Adrenal gland (tissue), 12 donors: Measurements from ENCODE around the gene ZNF608. TPM values are rescaled to one million over a fixed set of nuclear protein-coding genes. Genes with fewer than 3 reads are reported as not detected.

Experiments
- DNase-seq, 7 donors: peaks; one replicate each; pipeline ENCODE4 v3.0.0-alpha.2; 2019 to 2020
- H3K27ac ChIP-seq, 5 donors: fragments of 200-600 bp; sonication (generic) in 4 of 5; 1 replicate in 3 of 5; 2 replicates in 2 of 5; pipeline versions ENCODE4 v1.5.1 to v1.8.0; 2016 to 2020; ENCODE audit warnings: mild to moderate bottlenecking in 1 of 5
- H3K27me3 ChIP-seq: fragments of 200-600 bp; 2 replicates; pipeline ENCODE4 v1.8.0; 2021
- H3K36me3 ChIP-seq, 2 donors: fragments of 200-600 bp; replicated peaks in 1 of 2; 1 replicate in 1 of 2; 2 replicates in 1 of 2; pipeline versions ENCODE4 v1.5.1 to v1.8.0; 2018 to 2022
- H3K4me1 ChIP-seq, 2 donors: fragments of 200-600 bp; replicated peaks in 1 of 2; 1 replicate in 1 of 2; 2 replicates in 1 of 2; pipeline versions ENCODE4 v1.5.1 to v1.8.0; 2018 to 2021
- H3K4me3 ChIP-seq, 4 donors: fragments of 200-600 bp; sonication (generic) in 3 of 4; one replicate each; pipeline ENCODE4 v1.5.1; 2016 to 2018
- H3K9me3 ChIP-seq, 3 donors: fragments of 200-600 bp; sonication (generic) in 1 of 3; replicated peaks in 1 of 3; 1 replicate in 2 of 3; 2 replicates in 1 of 3; pipeline versions ENCODE4 v1.5.1 to v1.8.0; 2016 to 2021
- CTCF ChIP-seq, 6 experiments: fragments of 450-650 bp in 4 of 6; fragments of 200-600 bp in 2 of 6; sonication (generic) in 1 of 6; IDR thresholded peaks; 1 replicate in 5 of 6; 2 replicates in 1 of 6; pipeline versions ENCODE4 v1.5.1 to v1.8.0; 2016 to 2021; ENCODE audit warnings: antibody characterized with exemption in 6 of 6, mild to moderate bottlenecking in 2 of 6, moderate library complexity in 1 of 6
- POLR2A ChIP-seq, 2 donors: fragments of 450-650 bp; IDR thresholded peaks; one replicate each; pipeline ENCODE4 v1.6.1; 2017; ENCODE audit warnings: antibody characterized with exemption in 2 of 2, mild to moderate bottlenecking in 2 of 2, moderate library complexity in 1 of 2
- WGBS, 4 donors: extraction: QIAGEN DNeasy Blood & Tissue Kit in 2 of 4; methylation state at CpG; one replicate each; pipeline versions ENCODE4 v1.1.5 to v1.1.7; 2013 to 2017; 5-methylcytosine and 5-hydroxymethylcytosine counted together
- intact Hi-C, 2 donors: fragments of 100-400 bp; cut with DNase I; formaldehyde crosslinking; loops; one replicate each; pipeline versions ENCODE4 v1.14.1 to v1.15.0; 2022 to 2023
- polyA plus RNA-seq, 3 donors: library from polyadenylated mRNA; stranded (reverse); fragments of 200-250 nt in 2 of 3; fragments of 350-450 nt in 1 of 3; fragmentation: Illumina TruSeq in 1 of 3; extraction: RNeasy Lipid Tissue Mini Kit (QIAGEN cat#74804) in 1 of 3; gene quantifications; one replicate each; pipeline ENCODE4 v1.2.3, GENCODE V29; 2013 to 2014
- total RNA-seq, 9 donors: library from RNA; depleted of rRNA in 4 of 9; stranded (reverse); fragments of >200 nt in 4 of 9; fragments of 120-200 nt in 1 of 9; fragmentation: NEBNext Ultra II Directional in 1 of 9; extraction: Animal tissue kit (Norgen Biotek cat#: 25700) in 1 of 9; gene quantifications; one replicate each; pipeline versions ENCODE4 v1.1.0 to v1.2.4, GENCODE V29; 2013 to 2023
- donor health status: healthy with polysubstance abuse.
- donor health status: Bipolar disorder and iron deficiency.
- donor health status: DM: yes; HTN: yes; CAD: no.
- donor health status: DM: no; HTN: no; CAD: no.
- donor health status: DM: no; HTN: no; CAD: no.
- donor health status: DM: yes; HTN: yes; CAD: no.

Gene ZNF608
- total and polyA plus RNA-seq, 12 donors = 14.4 to 55.0 (median 29.1) TPM

GRCh38 chr5:124721229-124721735 is 25.2 kb downstream of the ZNF608 start:
- 82 to 90% (median 86%) methylated on average over 8 of the region's 8 CpGs for WGBS, 4 donors
- Histone ChIP-seq H3K4me3 (no peak overlapping the region), H3K9me3 (no peaks in the 10 kb centered on the region), H3K4me1 (peaks cover 14 to 25% of the 10 kb centered on the region in 2 donors), H3K27ac (no peak overlapping the region), H3K27me3 (no peaks in the 10 kb centered on the region), H3K36me3 (no peaks in the 10 kb centered on the region)
- no peak for TF ChIP-seq CTCF (IDR thresholded peaks at IDR 0.05)
- TF ChIP-seq POLR2A (IDR thresholded peaks at IDR 0.05) = no peak
- DNase-seq = no peak
- intact Hi-C loops = no loop called here

GRCh38 chr5:124720593-124720992 is 25.8 kb downstream of the ZNF608 start:
- H3K27me3 ChIP-seq = no peaks in the 10 kb centered on the region
- H3K4me1 ChIP-seq = peaks cover 14 to 25% of the 10 kb centered on the region in 2 donors

GRCh38 chr5:124719113-124719967 is 27.1 kb downstream of the ZNF608 start:
- H3K27ac ChIP-seq = no peak overlapping the region
- no peaks in the 10 kb centered on the region for H3K9me3 ChIP-seq
- DNase-seq = no peak
- TF ChIP-seq CTCF (IDR thresholded peaks at IDR 0.05) (no peak), POLR2A (IDR thresholded peaks at IDR 0.05) (no peak)
- 84 to 91% (median 88%) methylated on average over 4 of the region's 4 CpGs for WGBS, 4 donors
- H3K27me3 ChIP-seq = no peaks in the 10 kb centered on the region
- H3K4me1 ChIP-seq = peaks cover 14 to 30% of the 10 kb centered on the region in 2 donors
- H3K36me3 ChIP-seq = no peaks in the 10 kb centered on the region
- intact Hi-C loops = no loop called here
- no peak overlapping the region for H3K4me3 ChIP-seq

More at GRCh38 chr5:124720593-124720992, 25.8 kb downstream of the ZNF608 start:
- no peaks in the 10 kb centered on the region for H3K36me3 ChIP-seq
- H3K9me3 ChIP-seq = no peaks in the 10 kb centered on the region
- intact Hi-C loops = no loop called here
- H3K4me3 ChIP-seq = no peak overlapping the region
- no peak for DNase-seq
- H3K27ac ChIP-seq = no peak overlapping the region
- TF ChIP-seq CTCF (IDR thresholded peaks at IDR 0.05) (no peak), POLR2A (IDR thresholded peaks at IDR 0.05) (no peak)
- WGBS, 4 donors = 89 to 96% (median 93%) methylated on average over 4 of the region's 4 CpGs

- H3K9me3 ChIP-seq = no peaks in the 10 kb centered on the region
- no peak overlapping the region for H3K4me3 ChIP-seq
- H3K27me3 ChIP-seq = no peaks in the 10 kb centered on the region
- H3K27ac ChIP-seq = peak overlapping the region in 2 of 5 donors; percentile 4 to 24
- WGBS, 4 donors = 15 to 43% (median 24%) methylated on average over 2 of the region's 2 CpGs
- peak in 6 of 7 donors; percentile 67 to 89 (median 78) for DNase-seq
- TF ChIP-seq CTCF (IDR thresholded peaks at IDR 0.05) = no peak
- no peak for TF ChIP-seq POLR2A (IDR thresholded peaks at IDR 0.05)
- H3K36me3 ChIP-seq = no peaks in the 10 kb centered on the region
- peaks cover 14 to 37% of the 10 kb centered on the region in 2 donors for H3K4me1 ChIP-seq
- intact Hi-C loops = no loop called here
Measured at GRCh38 chr5:124718380-124718789, 28.1 kb downstream of the ZNF608 start.
